Endothelial cell of umbilical vein (primary cell): ENCODE data around the gene FAM193A. TPM values are rescaled to one million over a fixed set of nuclear protein-coding genes. Genes with fewer than 3 reads are reported as not detected.

ENCODE experiments used
- BruUV-seq: library from RNA; stranded (reverse); fragments of 400-500 nt; replicated peaks from 2 replicates; lab custom pipeline; 2021; lab: Mats Ljungman, UMichigan
- CTCF ChIA-PET: fragments of 300-600, 350-600 bp; sonication (Branson Sonifier 250); formaldehyde crosslinking; loops from one replicate; lab custom pipeline; 2021; ENCODE audit warnings: antibody characterized with exemption, inconsistent platforms; lab: Charles Lee
- POLR2A ChIA-PET: fragments of 300-600, 350-600 bp; sonication (Branson Sonifier 250); formaldehyde crosslinking; loops from one replicate; lab custom pipeline; 2021; ENCODE audit warnings: antibody characterized with exemption, inconsistent platforms; lab: Charles Lee
- DNase-seq: peaks from one replicate; pipeline ENCODE4 v3.0.0-alpha.2; 2011; ENCODE audit warnings: low read depth, low spot score
- FAIRE-seq: peaks from 2 replicates; lab custom pipeline; 2011; peaks lifted over from hg19 to GRCh38; lab: Jason Lieb, UNC
- H2AFZ ChIP-seq: 2 replicates; pipeline ENCODE4 v1.6.0; 2012; ENCODE audit warnings: low read depth, low read length, control low read depth, inconsistent platforms
- H3K27ac ChIP-seq: 2 replicates; pipeline ENCODE4 v1.5.1; 2011; ENCODE audit warnings: low read depth, mild to moderate bottlenecking, control low read depth, low read length, moderate library complexity; ENCODE audit not compliant: insufficient read depth
- H3K27me3 ChIP-seq, 2 experiments: 2 replicates each; pipeline versions ENCODE4 v1.6.0 to v1.6.1; 2011; ENCODE audit warnings: low read length in 2 of 2, mixed read lengths in 1 of 2; ENCODE audit not compliant: control insufficient read depth in 2 of 2, insufficient read depth in 2 of 2
- H3K36me3 ChIP-seq, 2 experiments: 2 replicates in 1 of 2; 3 replicates in 1 of 2; pipeline ENCODE4 v1.5.1; 2011; ENCODE audit warnings: low read length in 2 of 2, mild to moderate bottlenecking in 1 of 2, moderate library complexity in 1 of 2; ENCODE audit not compliant: control insufficient read depth in 2 of 2, insufficient read depth in 2 of 2; ENCODE audit errors: extremely low read depth in 1 of 2
- H3K4me1 ChIP-seq: 3 replicates; pipeline ENCODE4 v1.5.1; 2011; ENCODE audit warnings: mild to moderate bottlenecking, low read length; ENCODE audit not compliant: control insufficient read depth, insufficient read depth; ENCODE audit errors: extremely low read depth
- H3K4me2 ChIP-seq: 2 replicates; pipeline ENCODE4 v1.6.1; 2011; ENCODE audit warnings: low read length, control low read depth, mixed read lengths; ENCODE audit not compliant: insufficient read depth
- H3K4me3 ChIP-seq, 3 experiments: fragments of 200-600 bp in 1 of 3; sonication (generic), shearing (Covaris generic) in 1 of 3; replicated peaks in 1 of 3; 2 replicates each; pipeline ENCODE4 v1.5.1; 2011 to 2016; ENCODE audit warnings: control low read depth in 3 of 3, low read length in 3 of 3, mild to moderate bottlenecking in 2 of 3, inconsistent platforms in 1 of 3, low read depth in 1 of 3, moderate library complexity in 1 of 3; ENCODE audit not compliant: insufficient read depth in 1 of 3
- H3K79me2 ChIP-seq: 2 replicates; pipeline ENCODE4 v1.6.0; 2012; ENCODE audit warnings: low read length, inconsistent platforms; ENCODE audit not compliant: control insufficient read depth, insufficient read depth
- H3K9ac ChIP-seq: replicated peaks from 2 replicates; pipeline ENCODE3; 2011; ENCODE audit warnings: low read length, control low read depth; ENCODE audit not compliant: insufficient read depth; ENCODE audit errors: extremely low read depth
- H3K9me1 ChIP-seq: replicated peaks from 3 replicates; pipeline ENCODE4 v1.6.0; 2011; ENCODE audit warnings: mild to moderate bottlenecking, low read length; ENCODE audit not compliant: control insufficient read depth, insufficient read depth; ENCODE audit errors: extremely low read depth
- H3K9me3 ChIP-seq: replicated peaks from 2 replicates; pipeline ENCODE4 v1.5.1; 2012; ENCODE audit warnings: low read length, inconsistent platforms; ENCODE audit not compliant: control insufficient read depth, insufficient read depth
- H4K20me1 ChIP-seq: replicated peaks from 2 replicates; pipeline ENCODE3; 2011; ENCODE audit warnings: mild to moderate bottlenecking, low read length; ENCODE audit not compliant: control insufficient read depth, insufficient read depth; ENCODE audit errors: extremely low read depth
- EZH2 ChIP-seq: IDR thresholded peaks from 2 replicates; pipeline ENCODE4 v1.6.1; 2012; ENCODE audit warnings: borderline replicate concordance, low read depth, mild to moderate bottlenecking, moderate library complexity, low read length, inconsistent platforms; ENCODE audit not compliant: severe bottlenecking
- FOS ChIP-seq: IDR thresholded peaks from 2 replicates; pipeline ENCODE4 v1.6.1; 2011; ENCODE audit warnings: mild to moderate bottlenecking, low read length, moderate library complexity, borderline replicate concordance; ENCODE audit not compliant: insufficient read depth
- JUN ChIP-seq: IDR thresholded peaks from 2 replicates; pipeline ENCODE4 v1.6.1; 2011; ENCODE audit warnings: borderline replicate concordance, low read depth; ENCODE audit not compliant: insufficient read length, insufficient read depth
- POLR2A ChIP-seq: IDR thresholded peaks from 2 replicates; pipeline ENCODE4 v1.6.1; 2012; ENCODE audit warnings: low read depth, mild to moderate bottlenecking, control low read depth, low read length
- dilution Hi-C: fragments of 300-500 bp; cut with MboI; formaldehyde crosslinking; loops from one replicate; pipeline ENCODE4 v1.15.0; 2019; ENCODE audit warnings: low sequenced_read_pairs; ENCODE audit not compliant: extremely low pct_ligation_motif_present
- intact Hi-C: fragments of 100-400 bp; cut with micrococcal nuclease; formaldehyde crosslinking; loops from one replicate; pipeline ENCODE4 v1.10.0; 2022
- polyA plus RNA-seq, 4 experiments: library from polyadenylated mRNA; depleted of rRNA in 3 of 4; stranded (reverse) in 3 of 4; unstranded in 1 of 4; fragments of >200 nt; gene quantifications; 2 replicates each; pipeline versions ENCODE4 v1.2.1 to v1.2.3, GENCODE V29; 2011 to 2012; ENCODE audit warnings: missing spikeins in 1 of 4
- total RNA-seq: library from RNA; stranded (reverse); gene quantifications from 2 replicates; pipeline ENCODE4 v1.2.3, GENCODE V29; 2021

Gene FAM193A
- total and polyA plus RNA-seq, 2 donors (not counting 3 experiments of a cell fraction or from before 2014, with no cell fraction given): 12.3 to 32.1 TPM

- H3K27me3 ChIP-seq: no peaks in the 10 kb centered on the region
- H3K9ac ChIP-seq: no peak overlapping the region
- no TSS peak for BruUV-seq
- DNase-seq (no peak), FAIRE-seq (no peak)
- no peaks in the 10 kb centered on the region for H4K20me1 ChIP-seq
- H3K79me2 ChIP-seq: no peaks in the 10 kb centered on the region
- dilution Hi-C loops: no loop called here
- H3K4me2 ChIP-seq: no peak overlapping the region
- intact Hi-C loops: no loop called here
- no peaks in the 10 kb centered on the region for H3K9me1 ChIP-seq
- H3K4me1 ChIP-seq: no peaks in the 10 kb centered on the region
- TF ChIP-seq FOS: no peak
- no peak for TF ChIP-seq JUN
- ChIA-PET CTCF (no interaction called here), POLR2A (no interaction called here)
- H3K27ac ChIP-seq: no peak overlapping the region
- H3K36me3 ChIP-seq: peaks cover 7 to 19% of the 10 kb centered on the region in 2 experiments
- H3K4me3 ChIP-seq: no peak overlapping the region
- H2AFZ ChIP-seq: no peak overlapping the region
- no peaks in the 10 kb centered on the region for H3K9me3 ChIP-seq
These were observed 113.2 kb downstream of the FAM193A start for GRCh38 chr4:2649604-2650114.

GRCh38 chr4:2650276-2650675 lies 113.8 kb downstream of the FAM193A start:
- dilution Hi-C loops (no loop called here), intact Hi-C loops (no loop called here)
- Histone ChIP-seq H3K79me2 (no peaks in the 10 kb centered on the region), H3K9me1 (no peaks in the 10 kb centered on the region), H2AFZ (no peak overlapping the region), H3K4me1 (no peaks in the 10 kb centered on the region), H3K4me3 (no peak overlapping the region), H3K4me2 (no peak overlapping the region), H3K27ac (no peak overlapping the region), H4K20me1 (no peaks in the 10 kb centered on the region), H3K9me3 (no peaks in the 10 kb centered on the region), H3K36me3 (peaks cover 7 to 19% of the 10 kb centered on the region in 2 experiments), H3K9ac (no peak overlapping the region), H3K27me3 (no peaks in the 10 kb centered on the region)
- no peak for TF ChIP-seq EZH2
- TF ChIP-seq POLR2A: no peak
- BruUV-seq: no TSS peak
- DNase-seq: no peak
- POLR2A ChIA-PET: no interaction called here
- no peak for FAIRE-seq
- CTCF ChIA-PET: no interaction called here
